Activated CD4-positive, alpha-beta T cell treated with anti-CD3 and anti-CD28 coated beads for 24 hours (primary cell): ENCODE results near the gene BMPR1A.

Source experiments
- DNase-seq, 2 donors: peaks; one replicate each; pipeline ENCODE4 v3.0.0-alpha.2; 2020; ENCODE audit warnings: low read depth in 2 of 2

Gene BMPR1A

DNA sequence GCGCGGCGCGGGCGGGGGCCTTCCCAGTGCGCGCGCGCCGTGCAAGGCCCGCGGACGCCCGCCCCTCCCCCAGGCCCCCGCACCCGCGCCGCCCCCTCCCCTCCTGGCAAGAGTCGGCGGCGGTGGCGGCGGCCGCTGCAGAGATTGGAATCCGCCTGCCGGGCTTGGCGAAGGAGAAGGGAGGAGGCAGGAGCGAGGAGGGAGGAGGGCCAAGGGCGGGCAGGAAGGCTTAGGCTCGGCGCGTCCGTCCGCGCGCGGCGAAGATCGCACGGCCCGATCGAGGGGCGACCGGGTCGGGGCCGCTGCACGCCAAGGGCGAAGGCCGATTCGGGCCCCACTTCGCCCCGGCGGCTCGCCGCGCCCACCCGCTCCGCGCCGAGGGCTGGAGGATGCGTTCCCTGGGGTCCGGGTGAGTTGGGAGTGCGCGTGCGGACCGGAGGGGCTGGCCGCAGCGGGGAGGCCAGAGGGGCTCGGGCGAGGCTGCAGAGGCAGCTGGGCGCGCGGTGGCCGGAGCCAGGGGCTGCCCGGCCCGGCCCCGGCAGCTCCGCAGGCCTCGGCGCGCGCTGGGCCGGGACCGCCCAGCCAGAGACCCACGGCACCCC, at the start of gene BMPR1A:
Gene BMPR1A (plus strand): TSS at position 109 of the 602 bp plus-strand sequence. CDS start 119,400 bp downstream, outside the sequence.
- DNase-seq = no peak

DNA sequence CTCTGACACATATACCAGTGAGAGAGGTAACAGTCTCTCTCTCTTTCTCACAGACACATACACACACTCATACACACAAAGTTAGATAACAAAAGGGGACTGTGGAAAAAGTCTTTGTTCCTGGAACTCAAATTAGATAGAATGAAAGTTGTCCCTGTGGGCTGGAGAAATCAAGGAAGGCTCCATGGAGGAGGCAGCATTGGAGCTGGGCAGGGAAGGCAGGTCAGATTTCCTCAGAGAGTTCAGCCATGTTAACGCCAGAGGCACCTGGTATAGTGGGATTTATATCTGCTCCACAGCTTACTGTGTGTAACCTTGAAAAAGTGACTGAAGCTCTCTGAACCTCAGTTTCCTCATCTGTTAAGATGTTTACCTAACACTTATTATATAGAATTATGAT, 49.4 kb upstream of the BMPR1A start:
- DNase-seq = no peak

DNA sequence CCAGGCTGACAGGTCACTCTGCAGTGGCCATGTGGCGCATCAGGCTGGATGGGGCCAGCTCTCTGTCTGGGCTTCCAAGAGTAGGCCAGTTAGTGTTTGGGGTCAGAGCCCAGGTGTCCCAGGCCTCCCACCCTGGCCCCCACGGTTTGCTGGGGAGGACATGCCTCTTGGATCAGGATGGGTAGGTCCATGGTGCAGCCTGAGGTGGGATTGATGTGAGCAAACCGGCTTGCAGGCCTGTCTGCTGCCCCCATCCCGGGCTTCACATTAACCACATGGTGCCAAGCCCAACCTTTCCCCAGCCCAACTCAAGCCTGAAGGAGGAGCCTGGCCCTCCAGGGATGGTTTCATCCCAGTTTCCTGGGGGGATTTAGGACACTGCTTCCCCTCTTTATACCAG, 48.9 kb upstream of the BMPR1A start:
- DNase-seq = no peak

DNA sequence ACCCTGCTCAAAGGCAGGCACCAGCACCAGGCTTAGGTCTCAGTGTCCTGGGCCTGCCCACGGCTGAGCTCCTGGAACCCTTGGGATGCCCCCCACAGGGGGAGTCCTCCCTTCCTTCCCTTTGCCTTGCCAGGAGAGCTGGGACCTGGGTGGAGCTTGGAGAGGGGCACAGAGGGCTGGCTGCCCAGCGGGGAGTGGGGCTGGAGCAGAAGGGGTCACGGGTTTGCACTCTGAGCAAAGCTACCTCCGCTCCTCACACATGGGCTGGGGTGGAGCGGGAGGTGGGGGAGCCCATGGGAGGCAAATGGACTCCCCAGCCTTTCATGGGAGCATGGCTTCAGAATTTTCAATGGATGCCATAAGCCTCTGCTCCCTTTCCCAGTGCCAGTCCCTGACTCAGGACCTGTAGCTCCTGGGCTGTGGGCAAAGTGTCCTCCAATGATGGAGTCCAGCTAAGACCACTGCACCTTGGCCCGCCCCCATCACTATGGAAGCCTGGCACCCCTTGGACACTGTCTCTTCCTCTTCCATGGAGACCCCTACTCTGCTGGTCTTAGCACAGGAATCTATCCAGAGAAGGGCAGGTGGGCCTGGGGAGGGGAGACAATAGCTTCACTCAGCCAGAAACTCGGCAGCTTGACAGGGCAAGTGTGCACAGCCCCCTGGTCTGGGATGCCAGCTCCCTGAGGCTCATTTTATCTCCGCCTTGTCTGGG, 48.2 kb upstream of the BMPR1A start:
- no peak for DNase-seq

DNA sequence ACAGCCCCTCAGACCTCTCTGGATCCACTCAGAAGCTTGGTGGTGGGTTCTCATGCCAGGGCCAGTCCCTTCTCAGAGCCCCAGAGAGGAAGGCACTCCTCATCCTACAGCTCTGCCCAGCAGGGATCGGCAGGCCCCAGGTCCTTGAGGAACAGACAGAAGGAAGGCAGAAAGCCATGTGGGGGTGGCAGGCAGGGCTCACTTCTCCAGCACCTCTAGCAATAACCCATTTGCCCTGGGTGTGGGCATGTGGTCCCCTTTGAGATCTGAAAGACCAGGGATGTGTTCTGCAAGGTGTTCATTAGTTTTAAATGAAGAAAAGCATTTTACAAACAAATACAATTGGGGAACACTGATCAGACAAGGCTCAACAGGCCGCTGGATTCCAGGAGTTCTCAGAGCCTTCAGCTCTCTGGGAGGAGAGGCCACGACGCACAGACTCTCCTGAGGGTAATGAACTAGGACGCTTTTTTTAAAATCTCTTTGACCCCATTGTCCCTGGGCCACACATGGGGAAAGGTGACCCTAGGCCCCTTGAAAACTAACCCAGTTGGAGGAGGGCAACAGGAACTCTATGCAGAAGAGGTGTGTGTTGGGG, 47.5 kb upstream of the BMPR1A start:
- DNase-seq = no peak

DNA sequence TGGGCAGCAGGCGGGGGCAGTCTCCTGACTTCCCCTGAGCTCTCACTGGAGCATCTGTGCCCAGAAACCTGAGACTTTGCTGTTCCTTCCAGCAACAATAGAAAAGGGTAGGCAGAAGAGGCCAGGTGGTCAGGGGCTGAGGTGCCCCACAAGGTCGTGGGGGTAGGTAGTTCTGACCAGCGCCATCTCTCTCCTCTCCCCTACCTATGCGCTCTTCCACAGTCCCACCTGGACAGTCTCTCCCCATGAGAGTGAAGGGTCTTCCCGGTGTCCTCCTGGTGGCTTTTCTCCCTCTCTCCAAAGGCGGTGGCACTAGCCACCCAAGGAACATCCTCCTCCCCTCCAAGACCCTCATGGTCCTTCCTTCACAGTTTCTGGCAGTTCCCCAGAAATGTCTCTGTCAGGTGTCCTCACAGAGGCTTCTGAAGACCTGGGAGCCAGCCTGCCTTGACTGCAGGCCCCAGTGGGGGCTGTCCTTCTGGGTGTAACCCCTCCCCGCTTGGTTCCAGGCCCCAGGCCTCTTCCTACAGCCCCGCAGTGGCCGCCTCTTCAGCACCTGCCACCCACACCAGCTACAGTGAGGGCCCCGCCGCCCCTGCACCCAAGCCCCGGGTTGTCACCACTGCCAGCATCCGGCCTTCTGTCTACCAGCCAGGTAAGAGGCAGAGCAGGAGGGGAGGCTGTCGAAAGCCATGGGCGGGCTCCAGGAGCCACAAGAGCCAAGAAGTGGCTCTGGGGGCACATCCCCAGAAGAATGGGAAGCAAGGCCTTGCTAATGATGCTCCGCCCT, 46.8 kb upstream of the BMPR1A start:
- DNase-seq = no peak

DNA sequence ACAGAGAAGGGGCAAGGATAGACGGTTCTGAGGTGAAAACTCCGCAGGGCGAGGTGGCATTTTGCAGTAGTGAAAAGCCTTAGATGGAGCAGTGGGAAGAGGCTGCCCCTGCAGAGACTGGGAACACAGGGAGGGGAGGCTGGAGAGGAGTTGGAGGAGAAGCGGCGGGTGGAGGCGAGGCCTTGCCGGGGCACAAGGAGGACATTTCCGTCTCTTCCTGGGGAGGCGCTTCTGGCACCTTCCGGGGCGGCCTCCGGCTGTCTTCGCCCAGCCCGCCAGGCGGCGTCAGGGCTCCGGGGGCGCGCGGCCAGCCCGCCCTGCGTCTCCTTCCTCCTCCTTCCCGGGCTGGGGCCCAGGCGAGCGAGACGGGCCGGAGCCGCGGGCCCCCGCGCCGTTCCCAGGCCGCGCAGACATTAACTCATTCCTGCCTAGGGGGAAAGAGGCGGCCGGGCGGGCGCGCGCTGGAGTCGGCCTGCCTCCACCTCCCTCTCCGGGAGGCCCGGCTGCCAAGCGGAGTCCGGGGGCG, 45.4 kb upstream of the BMPR1A start:
- DNase-seq = peak; percentile 72 to 75

DNA sequence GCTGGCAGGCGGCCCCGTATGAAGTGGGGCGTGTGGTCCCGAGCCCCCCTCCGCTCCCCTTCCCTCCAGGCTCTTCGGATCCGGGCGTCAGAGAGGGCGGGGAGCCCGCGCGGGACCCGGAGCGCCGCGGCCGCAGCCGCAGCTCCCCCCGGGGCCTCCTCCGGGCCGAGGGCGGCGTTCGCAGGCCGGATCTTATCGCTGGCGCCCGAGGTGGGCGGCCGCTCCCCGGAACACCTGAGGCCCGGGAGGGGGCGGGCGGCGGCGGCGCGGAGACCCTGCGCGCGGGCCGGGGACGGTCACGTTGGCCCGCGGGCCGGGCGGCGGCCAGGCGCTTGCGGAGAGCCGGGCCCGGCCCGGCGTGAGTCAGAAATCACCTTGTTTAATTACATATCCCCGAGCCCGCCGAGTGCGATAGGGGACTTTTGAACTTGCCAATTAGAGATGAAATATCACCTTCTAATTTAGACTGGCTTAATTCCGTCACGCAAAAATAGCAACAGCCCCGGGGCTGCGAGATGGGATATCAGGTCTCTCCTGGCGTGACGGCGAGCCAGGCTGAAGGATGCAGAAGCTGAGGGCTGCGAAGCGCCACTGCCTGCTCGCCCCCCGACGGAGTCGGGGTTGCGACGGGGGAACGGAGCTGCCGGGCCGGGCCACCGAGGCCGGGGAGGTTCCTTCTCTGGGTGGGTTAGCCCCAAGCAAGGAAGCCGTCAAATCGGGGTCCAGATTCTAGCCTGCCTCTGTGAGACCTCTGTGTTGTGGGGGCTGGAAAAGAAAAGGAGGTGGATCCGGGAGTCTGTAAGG, 44.7 kb upstream of the BMPR1A start:
- peak; percentile 28 to 33 for DNase-seq

DNA sequence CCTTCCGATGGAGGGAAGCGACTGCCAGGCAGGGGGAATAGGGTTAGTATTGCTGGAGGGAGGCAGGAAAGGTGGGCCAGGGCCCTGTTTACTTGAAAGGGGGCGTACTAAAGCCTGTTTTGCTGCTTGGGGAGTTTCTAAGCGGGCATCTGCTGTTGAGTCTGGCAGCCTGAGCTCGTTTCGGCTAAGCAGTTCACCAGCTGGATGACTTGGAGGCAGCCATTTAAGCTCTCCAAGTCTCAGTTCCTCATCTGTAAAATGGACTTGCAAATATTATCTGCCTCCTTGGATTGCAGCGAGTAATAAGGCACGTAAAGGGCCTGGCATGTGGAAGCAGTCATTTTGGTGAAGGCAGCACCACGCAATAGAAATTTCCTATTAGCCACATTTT, 44.1 kb upstream of the BMPR1A start:
- DNase-seq = peak in 1 of 2 donors; percentile 1

DNA sequence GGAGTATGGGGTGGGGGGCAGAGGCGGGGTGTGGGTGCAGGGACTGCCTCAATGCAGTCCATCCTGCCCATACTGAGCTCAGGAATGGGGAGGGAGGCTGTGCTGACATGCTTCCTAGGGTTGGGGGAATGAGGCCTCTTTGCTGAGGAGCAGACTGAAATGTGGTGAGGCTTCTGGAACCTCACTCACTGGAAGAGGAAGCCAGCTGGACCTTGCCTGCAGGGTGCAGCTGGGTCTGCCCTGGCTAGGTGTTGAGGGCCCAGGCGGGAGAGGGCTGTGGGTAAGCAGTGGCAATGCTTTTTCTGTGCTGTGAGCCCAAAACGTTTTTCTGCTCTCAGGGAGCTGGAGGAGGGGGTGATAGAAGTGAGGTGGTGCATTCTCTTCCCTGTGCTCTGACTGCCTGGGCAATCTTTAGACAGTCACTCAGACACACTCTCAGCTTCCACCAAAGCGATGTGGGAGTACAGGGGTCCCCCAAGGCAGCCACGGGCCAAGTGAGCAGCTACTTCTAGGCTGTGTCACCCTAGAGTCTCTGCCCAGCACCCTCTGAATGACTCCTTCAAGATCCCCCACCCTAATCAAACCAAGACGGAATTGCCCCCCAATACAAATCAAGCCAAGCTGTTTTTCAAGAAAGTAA, 41.1 kb upstream of the BMPR1A start:
- no peak for DNase-seq

DNA sequence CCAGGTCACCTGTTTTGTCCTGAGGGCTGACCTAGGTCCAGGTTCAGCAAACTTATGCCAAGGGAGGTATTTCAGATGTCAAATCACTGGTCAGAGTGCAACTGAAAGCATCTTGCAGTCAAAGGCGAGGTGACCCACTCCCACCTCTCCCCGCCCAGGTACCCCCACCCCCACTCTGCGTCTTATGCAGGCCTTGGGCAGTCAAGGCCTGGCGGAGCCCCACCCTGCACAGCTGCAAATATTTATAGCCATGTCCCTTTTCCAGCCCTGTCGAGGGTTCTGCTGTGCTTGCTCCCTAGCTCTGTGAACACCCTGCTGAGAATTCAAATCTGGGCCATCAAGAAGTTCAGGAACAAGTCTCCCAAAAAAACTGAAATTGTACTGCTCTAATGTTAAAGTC, 40.6 kb upstream of the BMPR1A start:
- no peak for DNase-seq

DNA sequence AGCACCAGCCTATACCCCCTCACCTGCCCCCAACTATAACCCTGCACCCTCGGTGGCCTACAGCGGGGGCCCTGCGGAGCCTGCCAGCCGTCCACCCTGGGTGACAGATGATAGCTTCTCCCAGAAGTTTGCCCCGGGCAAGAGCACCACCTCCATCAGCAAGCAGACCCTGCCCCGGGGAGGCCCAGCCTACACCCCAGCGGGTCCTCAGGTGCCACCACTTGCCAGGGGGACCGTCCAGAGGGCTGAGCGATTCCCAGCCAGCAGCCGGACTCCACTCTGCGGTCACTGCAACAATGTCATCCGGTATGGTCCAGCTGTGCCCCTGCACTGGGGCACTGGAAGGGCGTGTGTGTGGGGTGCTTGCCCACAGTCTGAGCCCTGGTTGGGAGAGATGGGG, 40.0 kb upstream of the BMPR1A start:
- DNase-seq = no peak

DNA sequence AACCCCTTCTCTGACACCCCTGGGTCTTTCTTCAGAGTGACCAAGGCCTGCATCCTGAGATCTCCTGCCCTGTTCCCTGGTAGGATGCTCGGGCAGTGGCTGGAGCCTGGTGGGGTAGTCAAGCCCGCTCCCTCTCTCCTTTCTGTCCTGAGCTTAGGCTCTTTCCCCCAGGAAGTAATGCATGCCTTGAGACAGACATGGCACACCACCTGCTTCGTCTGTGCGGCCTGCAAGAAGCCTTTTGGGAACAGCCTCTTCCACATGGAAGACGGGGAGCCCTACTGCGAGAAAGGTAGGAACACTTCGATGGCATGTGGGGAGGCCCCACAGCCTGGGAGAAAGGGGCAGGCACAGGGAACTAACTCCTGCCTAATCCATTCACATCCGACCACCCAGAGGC, 37.9 kb upstream of the BMPR1A start:
- no peak for DNase-seq

DNA sequence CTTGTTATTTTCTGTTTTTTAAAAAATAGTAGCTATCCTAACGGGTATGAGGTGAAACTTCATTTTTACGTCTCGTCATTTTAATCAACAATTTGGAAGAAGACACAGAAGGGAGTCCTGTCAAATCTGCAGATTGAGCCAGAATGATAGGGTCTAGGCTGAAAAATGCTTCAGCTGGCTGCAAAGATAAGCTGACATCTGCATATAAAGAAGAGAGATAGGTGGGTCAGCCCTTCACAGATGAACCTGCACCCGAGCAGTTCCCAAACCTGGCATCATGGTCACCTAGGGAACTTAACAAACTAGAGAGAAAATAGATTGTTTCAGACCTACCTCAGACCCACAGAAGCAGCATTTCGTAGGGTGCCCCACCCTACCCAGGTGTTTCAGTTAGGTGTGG, 35.2 kb upstream of the BMPR1A start:
- DNase-seq = no peak

DNA sequence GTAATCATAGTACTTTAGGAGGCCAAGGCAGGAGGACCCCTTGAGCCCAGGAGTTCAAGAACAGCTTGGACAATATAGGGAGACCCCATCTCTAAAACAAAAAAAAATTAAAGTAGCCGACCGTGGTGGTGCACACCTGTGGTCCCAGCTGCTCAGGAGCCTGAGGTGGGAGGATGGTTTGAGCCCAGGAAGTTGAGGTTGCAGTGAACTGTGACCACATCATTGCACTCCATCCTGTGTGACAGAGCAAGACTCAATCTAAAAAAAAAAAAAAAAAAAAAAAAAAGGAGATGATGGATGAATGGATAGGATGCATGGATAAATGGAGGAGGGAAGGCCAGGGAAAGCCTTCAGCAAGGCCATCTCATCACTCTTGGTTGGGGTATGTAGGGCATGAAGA, 33.4 kb upstream of the BMPR1A start:
- no peak for DNase-seq

DNA sequence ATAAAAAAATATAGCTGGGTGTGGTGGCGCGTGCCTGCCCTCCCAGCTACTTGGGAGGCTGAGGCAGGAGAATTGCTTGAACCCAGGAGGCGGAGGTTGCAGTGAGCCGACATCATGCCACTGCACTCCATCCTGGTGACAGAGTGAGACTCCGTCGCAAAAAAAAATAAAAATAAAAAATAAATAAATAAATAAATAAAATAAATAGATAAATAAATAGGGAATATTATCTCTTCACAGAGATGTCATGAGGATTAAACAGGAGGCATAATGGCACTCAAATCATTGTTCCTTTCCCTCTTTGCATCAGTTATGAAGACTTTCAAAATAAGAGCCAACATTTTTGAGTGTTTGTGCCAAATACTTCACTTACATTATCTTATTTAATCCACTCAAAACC, 32.0 kb upstream of the BMPR1A start:
- no peak for DNase-seq

DNA sequence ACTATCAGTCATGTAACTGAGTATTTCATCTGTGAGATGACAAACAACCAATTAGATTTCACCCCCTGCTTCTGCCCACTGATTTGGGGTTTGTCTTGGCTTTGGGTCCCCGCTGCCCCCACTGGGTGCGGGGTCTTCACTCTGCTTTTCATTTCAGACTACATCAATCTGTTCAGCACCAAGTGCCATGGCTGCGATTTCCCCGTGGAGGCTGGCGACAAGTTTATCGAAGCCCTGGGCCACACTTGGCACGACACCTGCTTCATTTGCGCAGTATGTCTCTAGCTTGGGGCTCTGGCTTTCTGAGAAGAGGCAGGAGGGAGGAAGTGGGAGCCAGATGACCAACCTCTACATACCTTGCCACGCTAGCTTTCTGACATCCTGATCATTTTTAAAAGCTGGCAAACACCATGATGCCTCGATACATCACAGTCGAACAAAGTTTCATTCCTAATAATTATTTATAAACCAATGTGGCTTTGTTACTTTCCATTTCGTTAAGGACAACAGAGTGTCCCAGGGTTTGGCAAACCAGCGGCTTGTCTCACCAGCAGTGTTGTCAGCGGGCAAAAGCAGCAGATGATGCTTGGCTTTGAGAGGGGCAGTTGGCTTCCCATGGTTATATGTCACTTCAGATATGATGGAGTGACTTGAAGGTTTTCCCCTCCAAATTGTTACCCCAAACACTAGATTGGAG, 30.3 kb upstream of the BMPR1A start:
- DNase-seq = no peak

DNA sequence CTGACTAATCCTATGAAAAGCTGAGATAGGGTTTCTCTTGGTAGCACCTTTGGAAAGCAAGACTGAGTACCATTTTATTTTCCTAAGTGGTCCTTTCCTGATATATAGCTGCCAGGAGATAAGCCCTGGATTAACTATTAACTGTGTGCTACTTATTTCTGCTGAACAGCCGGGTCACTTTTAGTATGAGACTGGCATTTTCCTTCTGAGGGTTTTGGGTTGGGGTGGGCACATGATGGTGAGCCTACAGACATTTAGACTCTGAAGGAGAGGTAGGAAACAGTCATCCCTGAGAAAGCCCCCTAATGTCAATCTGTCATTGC, 29.8 kb upstream of the BMPR1A start:
- no peak for DNase-seq

DNA sequence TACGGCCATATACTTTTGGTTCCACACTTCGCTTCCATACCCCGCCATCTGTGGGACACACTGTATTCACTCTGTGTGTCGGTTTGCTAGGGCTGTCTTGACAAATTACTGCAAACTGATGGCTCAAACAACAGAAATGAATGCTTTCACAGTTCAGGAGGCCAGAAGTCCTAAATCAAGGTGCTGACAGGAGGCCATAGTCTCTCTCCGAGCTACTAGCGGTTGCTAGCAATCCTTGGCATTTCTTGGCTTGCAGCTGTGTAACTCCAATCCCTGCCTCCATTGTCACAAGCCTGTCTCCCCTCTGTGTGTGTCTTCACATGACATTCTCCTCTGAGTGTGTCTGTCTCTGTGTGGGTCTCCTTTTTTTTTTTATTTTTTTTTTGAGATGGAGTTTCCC, 28.9 kb upstream of the BMPR1A start:
- DNase-seq = no peak

DNA sequence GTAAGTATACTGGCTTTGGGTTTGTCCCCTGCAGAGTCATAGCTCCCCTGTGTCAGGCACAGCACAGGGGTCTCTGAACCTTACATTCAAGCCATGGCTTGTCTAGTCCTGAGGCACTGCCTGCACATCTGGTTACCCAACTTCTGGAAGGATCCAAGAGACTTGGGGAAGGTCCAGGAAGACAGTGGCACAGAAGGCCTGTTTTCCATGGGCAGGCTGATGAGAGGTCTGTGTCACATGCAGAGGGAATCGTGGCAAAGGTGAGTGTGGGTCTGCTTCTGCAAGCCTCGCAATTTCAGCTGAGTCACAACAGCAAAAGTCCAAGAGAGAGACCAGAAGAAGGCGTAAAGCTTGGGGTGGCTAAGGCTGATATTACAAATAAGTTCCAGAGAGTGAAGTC, 28.4 kb upstream of the BMPR1A start:
- no peak for DNase-seq

DNA sequence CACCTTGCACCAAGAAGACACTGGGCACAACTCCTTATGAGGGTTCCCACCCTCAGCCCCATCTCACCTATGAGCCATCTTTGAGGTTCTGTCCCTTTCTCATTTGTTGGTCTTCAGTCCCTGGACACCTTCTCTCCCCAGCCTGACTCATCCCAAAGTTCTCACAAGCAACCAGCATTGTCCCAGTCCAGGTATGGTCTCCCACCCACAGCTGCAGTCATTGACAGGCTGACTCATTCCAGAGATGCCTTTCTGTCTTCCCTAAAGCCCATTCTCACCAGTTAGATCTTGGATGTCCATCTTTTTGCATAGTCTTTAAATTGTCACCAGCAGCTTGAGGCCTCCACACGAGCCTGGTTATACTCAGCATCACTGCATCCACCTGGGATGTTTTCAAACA, 26.7 kb upstream of the BMPR1A start:
- DNase-seq = no peak
